Measurements from ENCODE around the gene ANKS1B.

DNA sequence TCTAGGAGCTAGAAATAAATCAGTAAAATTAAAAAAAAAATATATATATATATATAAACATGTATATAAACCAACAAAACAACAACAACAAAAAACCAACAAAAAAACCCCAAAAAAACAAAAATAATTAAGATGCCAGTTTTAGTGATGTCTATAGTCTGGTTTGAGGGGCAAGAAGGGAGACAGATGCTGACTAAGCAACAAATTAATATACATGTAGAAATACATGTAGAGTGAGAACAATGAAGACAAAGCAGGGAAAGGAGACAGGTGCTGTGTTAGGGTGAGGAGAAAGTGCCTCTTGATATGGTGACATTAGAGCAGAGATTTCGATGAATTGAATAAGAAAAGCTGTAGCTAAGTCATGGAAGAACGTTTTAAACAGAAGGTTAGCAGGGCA lies 861.8 kb downstream of the ANKS1B start:
- TF ChIP-seq EP300 (IDR thresholded peaks at IDR 0.05; ENCODE audit: borderline replicate concordance) = no peak
- no peak for TF ChIP-seq NFIC (IDR thresholded peaks at IDR 0.05)
- no peak for TF ChIP-seq RAD21 (IDR thresholded peaks at IDR 0.05; ENCODE audit: low read depth)
- no peak for TF ChIP-seq TEAD4 (IDR thresholded peaks at IDR 0.05)
- no peak for TF ChIP-seq CREB1 (IDR thresholded peaks at IDR 0.05; ENCODE audit: low read depth)
- no peak for TF ChIP-seq YY1 (IDR thresholded peaks at IDR 0.05; ENCODE audit: low read depth)
- TF ChIP-seq, protein P1, sequence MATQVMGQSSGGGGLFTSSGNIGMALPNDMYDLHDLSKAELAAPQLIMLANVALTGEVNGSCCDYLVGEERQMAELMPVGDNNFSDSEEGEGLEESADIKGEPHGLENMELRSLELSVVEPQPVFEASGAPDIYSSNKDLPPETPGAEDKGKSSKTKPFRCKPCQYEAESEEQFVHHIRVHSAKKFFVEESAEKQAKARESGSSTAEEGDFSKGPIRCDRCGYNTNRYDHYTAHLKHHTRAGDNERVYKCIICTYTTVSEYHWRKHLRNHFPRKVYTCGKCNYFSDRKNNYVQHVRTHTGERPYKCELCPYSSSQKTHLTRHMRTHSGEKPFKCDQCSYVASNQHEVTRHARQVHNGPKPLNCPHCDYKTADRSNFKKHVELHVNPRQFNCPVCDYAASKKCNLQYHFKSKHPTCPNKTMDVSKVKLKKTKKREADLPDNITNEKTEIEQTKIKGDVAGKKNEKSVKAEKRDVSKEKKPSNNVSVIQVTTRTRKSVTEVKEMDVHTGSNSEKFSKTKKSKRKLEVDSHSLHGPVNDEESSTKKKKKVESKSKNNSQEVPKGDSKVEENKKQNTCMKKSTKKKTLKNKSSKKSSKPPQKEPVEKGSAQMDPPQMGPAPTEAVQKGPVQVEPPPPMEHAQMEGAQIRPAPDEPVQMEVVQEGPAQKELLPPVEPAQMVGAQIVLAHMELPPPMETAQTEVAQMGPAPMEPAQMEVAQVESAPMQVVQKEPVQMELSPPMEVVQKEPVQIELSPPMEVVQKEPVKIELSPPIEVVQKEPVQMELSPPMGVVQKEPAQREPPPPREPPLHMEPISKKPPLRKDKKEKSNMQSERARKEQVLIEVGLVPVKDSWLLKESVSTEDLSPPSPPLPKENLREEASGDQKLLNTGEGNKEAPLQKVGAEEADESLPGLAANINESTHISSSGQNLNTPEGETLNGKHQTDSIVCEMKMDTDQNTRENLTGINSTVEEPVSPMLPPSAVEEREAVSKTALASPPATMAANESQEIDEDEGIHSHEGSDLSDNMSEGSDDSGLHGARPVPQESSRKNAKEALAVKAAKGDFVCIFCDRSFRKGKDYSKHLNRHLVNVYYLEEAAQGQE (IDR thresholded peaks at IDR 0.05; ENCODE audit: low read depth) = no peak
- no peak for TF ChIP-seq CEBPB (IDR thresholded peaks at IDR 0.05)
- no peak for TF ChIP-seq TAF1 (IDR thresholded peaks at IDR 0.05; ENCODE audit: low read depth)
- TF ChIP-seq FOXM1 (IDR thresholded peaks at IDR 0.05; ENCODE audit: borderline replicate concordance, low read depth) = no peak
- no peak for TF ChIP-seq TCF12 (IDR thresholded peaks at IDR 0.05; ENCODE audit: low read depth)
- TF ChIP-seq, protein P2, sequence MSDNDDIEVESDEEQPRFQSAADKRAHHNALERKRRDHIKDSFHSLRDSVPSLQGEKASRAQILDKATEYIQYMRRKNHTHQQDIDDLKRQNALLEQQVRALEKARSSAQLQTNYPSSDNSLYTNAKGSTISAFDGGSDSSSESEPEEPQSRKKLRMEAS (IDR thresholded peaks at IDR 0.05) = no peak
